AG08395 (cell line): Measurements from ENCODE around the gene PSMD14.
A peak's percentile ranks its signal among the peaks of the same experiment; 100 is the strongest.

ENCODE experiments used
- DNase-seq: peaks from one replicate; pipeline ENCODE4 v3.0.0; 2012; ENCODE audit warnings: mixed read lengths, low spot score

PSMD14 gene

GRCh38 chr2:161419638-161420190 is 111.5 kb downstream of the PSMD14 start:
- DNase-seq, result no peak

- no peak for DNase-seq
These were observed 112.3 kb downstream of the PSMD14 start for GRCh38 chr2:161420406-161421074.

- DNase-seq, result no peak
These were observed 113.5 kb downstream of the PSMD14 start for GRCh38 chr2:161421686-161422085.

GRCh38 chr2:161422816-161423403 is 114.7 kb downstream of the PSMD14 start:
- no peak for DNase-seq

- DNase-seq, result no peak
These were observed 115.5 kb downstream of the PSMD14 start for GRCh38 chr2:161423421-161424393.

GRCh38 chr2:161424394-161424769 is 116.2 kb downstream of the PSMD14 start:
- DNase-seq, result no peak

GRCh38 chr2:161424891-161425727 is 116.9 kb downstream of the PSMD14 start:
- DNase-seq, result no peak

- no peak for DNase-seq
These were observed 117.7 kb downstream of the PSMD14 start for GRCh38 chr2:161425728-161426454.

GRCh38 chr2:161426455-161426921 is 118.3 kb downstream of the PSMD14 start:
- peak; percentile 54 for DNase-seq

GRCh38 chr2:161426922-161427663 is 118.9 kb downstream of the PSMD14 start:
- DNase-seq, result no peak

GRCh38 chr2:161427664-161428587 is 119.7 kb downstream of the PSMD14 start:
- DNase-seq, result no peak

- DNase-seq, result no peak
These were observed 122.2 kb downstream of the PSMD14 start for GRCh38 chr2:161430386-161430785.

- no peak for DNase-seq
These were observed 123.9 kb downstream of the PSMD14 start for GRCh38 chr2:161432107-161432506.

- no peak for DNase-seq
These were observed 125.9 kb downstream of the PSMD14 start for GRCh38 chr2:161434118-161434517.

GRCh38 chr2:161436411-161436810 is 128.2 kb downstream of the PSMD14 start:
- peak; percentile 66 for DNase-seq

GRCh38 chr2:161438598-161438997 is 130.4 kb downstream of the PSMD14 start:
- DNase-seq, result no peak

- DNase-seq, result no peak
These were observed 136.9 kb downstream of the PSMD14 start for GRCh38 chr2:161445097-161445496.

GRCh38 chr2:161448431-161448830 is 140.2 kb downstream of the PSMD14 start:
- no peak for DNase-seq
